Measurements from ENCODE around the gene HEYL. TPM values are rescaled to one million over a fixed set of nuclear protein-coding genes. Genes with fewer than 3 reads are reported as not detected.
A peak's percentile ranks its signal among the peaks of the same experiment; 100 is the strongest.
"Not testable (repeated sequence)": the region's sequence is repeated elsewhere in the genome, so short reads cannot be mapped to it uniquely, and the experiment has no call there.

HEYL gene
- total RNA-seq, 1 donor from 2014 or later, result 34.0 TPM

GRCh38 chr1:39609618-39610331 lies 29.7 kb downstream of the HEYL start:
- Histone ChIP-seq H3K27ac (peak overlapping the region in 1 of 2 donors; percentile 34), H3K36me3 (peaks cover 10 to 11% of the 10 kb centered on the region in 2 donors), H3K4me3 (no peak overlapping the region), H3K9me3 (no peaks in the 10 kb centered on the region), H3K4me1 (no peaks in the 10 kb centered on the region), H3K27me3 (no peaks in the 10 kb centered on the region)
- TF ChIP-seq CTCF (IDR thresholded peaks at IDR 0.05), result peak; percentile 69 to 79 (median 75)
- intact Hi-C loops (cut with DNase I), result no loop called here
- peak in 1 of 2 donors; percentile 82 for DNase-seq (ENCODE audit: low spot score in 2 of 2)

- H3K27ac ChIP-seq, result no peak overlapping the region
- TF ChIP-seq CTCF (IDR thresholded peaks at IDR 0.05), result no peak
- H3K9me3 ChIP-seq, result no peaks in the 10 kb centered on the region
- H3K27me3 ChIP-seq, result no peaks in the 10 kb centered on the region
- peaks cover 10 to 11% of the 10 kb centered on the region in 2 donors for H3K36me3 ChIP-seq
- DNase-seq (ENCODE audit: low spot score in 2 of 2), result no peak
- no peak overlapping the region for H3K4me3 ChIP-seq
- intact Hi-C loops (cut with DNase I), result no loop called here
- no peaks in the 10 kb centered on the region for H3K4me1 ChIP-seq
Observed at GRCh38 chr1:39608921-39609320, 30.5 kb downstream of the HEYL start.

- H3K27ac ChIP-seq; DNase-seq (ENCODE audit: low spot score in 2 of 2); H3K27me3 ChIP-seq; H3K4me3 ChIP-seq; H3K36me3 ChIP-seq; intact Hi-C loops (cut with DNase I); H3K9me3 ChIP-seq; H3K4me1 ChIP-seq: not testable (repeated sequence)
Observed at GRCh38 chr1:39603677-39604076, 35.8 kb downstream of the HEYL start.

DNA sequence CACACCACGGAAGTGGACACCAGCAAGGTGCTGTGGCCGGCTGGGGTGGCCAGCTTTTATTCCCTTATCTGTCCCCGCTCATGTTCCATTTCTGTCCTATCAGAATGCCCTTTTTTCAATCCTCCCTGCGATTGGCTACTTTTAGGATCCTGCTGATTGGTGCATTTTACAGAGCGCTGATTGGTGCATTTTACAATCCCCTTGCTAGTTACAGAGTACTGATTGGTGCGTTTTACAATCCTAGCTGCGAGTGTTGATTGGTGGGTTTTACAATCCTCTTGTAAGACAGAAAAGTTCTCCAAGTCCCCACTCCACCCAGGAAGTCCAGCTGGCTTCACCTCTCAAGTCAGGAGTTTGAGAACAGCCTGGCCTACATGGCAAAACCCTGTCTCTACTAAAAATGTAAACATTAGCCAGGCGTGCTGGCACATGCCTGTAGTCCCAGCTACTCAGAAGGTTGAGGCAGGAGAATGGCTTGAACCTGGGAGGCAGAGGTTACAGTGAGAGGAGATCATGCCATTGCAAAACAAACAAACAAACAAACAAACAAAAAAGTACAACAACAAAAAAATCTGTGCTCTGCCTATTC lies 37.7 kb downstream of the HEYL start:
- intact Hi-C loops (cut with DNase I); H3K4me1 ChIP-seq; H3K36me3 ChIP-seq; H3K9me3 ChIP-seq; DNase-seq (ENCODE audit: low spot score in 2 of 2); H3K27ac ChIP-seq; H3K27me3 ChIP-seq; H3K4me3 ChIP-seq: not testable (repeated sequence)

DNA sequence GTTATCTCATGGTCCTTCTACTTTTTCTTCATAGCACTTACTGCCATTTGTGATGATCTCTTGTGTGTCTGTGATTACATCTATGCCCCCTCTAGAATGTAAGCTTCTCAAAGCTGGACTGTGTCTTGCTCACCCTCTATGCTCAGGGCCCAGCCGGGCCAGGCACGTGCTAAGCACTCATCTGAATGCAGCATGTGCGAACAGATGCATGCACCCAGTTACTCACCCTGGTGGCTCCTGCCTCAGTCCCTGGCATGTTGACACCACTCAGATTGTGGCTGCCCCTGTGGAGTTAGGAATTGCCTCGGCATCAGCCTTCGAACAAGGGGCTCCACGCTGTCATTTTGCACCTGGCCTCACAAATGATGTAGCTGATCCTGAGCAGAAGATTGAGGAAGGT lies 43.3 kb downstream of the HEYL start:
- H3K27me3 ChIP-seq, result no peaks in the 10 kb centered on the region
- no peaks in the 10 kb centered on the region for H3K4me1 ChIP-seq
- H3K9me3 ChIP-seq, result no peaks in the 10 kb centered on the region
- DNase-seq (ENCODE audit: low spot score in 2 of 2), result no peak
- no peak overlapping the region for H3K4me3 ChIP-seq
- intact Hi-C loops (cut with DNase I), result no loop called here
- TF ChIP-seq CTCF (IDR thresholded peaks at IDR 0.05), result no peak
- no peaks in the 10 kb centered on the region for H3K36me3 ChIP-seq
- H3K27ac ChIP-seq, result no peak overlapping the region

- H3K9me3 ChIP-seq, result no peaks in the 10 kb centered on the region
- no peaks in the 10 kb centered on the region for H3K4me1 ChIP-seq
- intact Hi-C loops (cut with DNase I), result no loop called here
- no peak for DNase-seq (ENCODE audit: low spot score in 2 of 2)
- no peak overlapping the region for H3K27ac ChIP-seq
- TF ChIP-seq CTCF (IDR thresholded peaks at IDR 0.05), result no peak
- H3K4me3 ChIP-seq, result no peak overlapping the region
- no peaks in the 10 kb centered on the region for H3K36me3 ChIP-seq
- H3K27me3 ChIP-seq, result no peaks in the 10 kb centered on the region
Observed at GRCh38 chr1:39593386-39593785, 46.1 kb downstream of the HEYL start.
